Fibroblast of lung (primary cell): ENCODE results near the gene CRELD1. TPM values are rescaled to one million over a fixed set of nuclear protein-coding genes. Genes with fewer than 3 reads are reported as not detected.

Experiments used
- DNase-seq, 2 donors: peaks; one replicate each; pipeline versions ENCODE4 v3.0.0 to v3.0.0-alpha.2; 2010; ENCODE audit warnings: low read depth in 2 of 2
- H2AFZ ChIP-seq: 2 replicates; pipeline ENCODE4 v1.5.1; 2012; ENCODE audit warnings: low read length, control low read depth, inconsistent platforms
- H3K27ac ChIP-seq: 2 replicates; pipeline ENCODE4 v1.5.1; 2011; ENCODE audit warnings: low read length, control low read depth; ENCODE audit not compliant: insufficient read depth
- H3K27me3 ChIP-seq: 2 replicates; pipeline ENCODE4 v1.5.1; 2011; ENCODE audit warnings: mild to moderate bottlenecking, low read length; ENCODE audit not compliant: control insufficient read depth, insufficient read depth
- H3K36me3 ChIP-seq: 2 replicates; pipeline ENCODE4 v1.5.1; 2011; ENCODE audit warnings: low read length; ENCODE audit not compliant: control insufficient read depth, insufficient read depth
- H3K4me1 ChIP-seq: 2 replicates; pipeline ENCODE4 v1.5.1; 2011; ENCODE audit warnings: low read length; ENCODE audit not compliant: control insufficient read depth, insufficient read depth; ENCODE audit errors: extremely low read depth
- H3K4me2 ChIP-seq: 2 replicates; pipeline ENCODE4 v1.5.1; 2011; ENCODE audit warnings: low read length, control low read depth; ENCODE audit not compliant: insufficient read depth; ENCODE audit errors: extremely low read depth
- H3K4me3 ChIP-seq, 4 experiments: fragments of 200-600 bp in 1 of 4; sonication (generic) in 1 of 4; replicated peaks in 1 of 4; 2 replicates each; pipeline ENCODE4 v1.5.1; 2011 to 2016; ENCODE audit warnings: low read length in 4 of 4, low read depth in 3 of 4, mild to moderate bottlenecking in 3 of 4, control low read depth in 2 of 4, inconsistent platforms in 1 of 4, mixed read lengths in 1 of 4; ENCODE audit not compliant: insufficient read depth in 1 of 4; ENCODE audit errors: control extremely low read depth in 1 of 4
- H3K79me2 ChIP-seq: 2 replicates; pipeline ENCODE4 v1.5.1; 2012; ENCODE audit warnings: mild to moderate bottlenecking, low read length, inconsistent platforms; ENCODE audit not compliant: control insufficient read depth, insufficient read depth
- H3K9ac ChIP-seq: 2 replicates; pipeline ENCODE4 v1.5.1; 2011; ENCODE audit warnings: mild to moderate bottlenecking, low read length, control low read depth; ENCODE audit not compliant: insufficient read depth
- H3K9me3 ChIP-seq: 2 replicates; pipeline ENCODE4 v1.5.1; 2012; ENCODE audit warnings: low read depth, low read length; ENCODE audit not compliant: control insufficient read depth, insufficient read depth
- H4K20me1 ChIP-seq: 2 replicates; pipeline ENCODE4 v1.5.1; 2011; ENCODE audit warnings: low read length; ENCODE audit not compliant: control insufficient read depth, insufficient read depth; ENCODE audit errors: extremely low read depth
- CTCF ChIP-seq, 2 donors: IDR thresholded peaks in 1 of 2; conservative IDR thresholded peaks in 1 of 2; 1 replicate in 1 of 2; 2 replicates in 1 of 2; pipeline ENCODE4 v1.5.1; 2011 to 2012; ENCODE audit warnings: low read length in 2 of 2, control low read depth in 1 of 2, inconsistent platforms in 1 of 2, low read depth in 1 of 2, mild to moderate bottlenecking in 1 of 2
- EZH2 ChIP-seq: IDR thresholded peaks from 2 replicates; pipeline ENCODE4 v1.5.1; 2012; ENCODE audit warnings: low read length, control low read depth, mild to moderate bottlenecking; ENCODE audit errors: missing control alignments
- polyA plus RNA-seq, 2 donors: library from polyadenylated mRNA; depleted of rRNA in 1 of 2; stranded (reverse) in 1 of 2; unstranded in 1 of 2; fragments of >200 nt; gene quantifications; 2 replicates each; pipeline ENCODE4 v1.2.1, GENCODE V29; 2011 to 2012; ENCODE audit warnings: missing spikeins in 1 of 2
- total RNA-seq: library from RNA; depleted of rRNA; stranded (reverse); fragments of >200 nt; gene quantifications from 2 replicates; pipeline ENCODE4 v1.2.1, GENCODE V29; 2014

The CRELD1 gene
- total and polyA plus RNA-seq, 2 donors (not counting 1 experiment from before 2014, with no cell fraction given): 23.8 to 50.2 TPM

GRCh38 chr3:9914011-9914410, 19.6 kb upstream of the CRELD1 start:
- peaks cover 13% of the 10 kb centered on the region for H3K4me1 ChIP-seq
- H3K27me3 ChIP-seq: no peaks in the 10 kb centered on the region
- no peak for TF ChIP-seq CTCF (conservative IDR thresholded peaks at IDR 0.05 in 1 of 2, IDR thresholded peaks at IDR 0.05 in 1 of 2; ENCODE audit: low read depth in 1 of 2, low read length in 2 of 2)
- TF ChIP-seq EZH2: no peak
- no peak overlapping the region for H3K27ac ChIP-seq
- no peak for DNase-seq
- peaks cover 2% of the 10 kb centered on the region for H3K36me3 ChIP-seq
- H3K4me2 ChIP-seq: no peak overlapping the region
- no peak overlapping the region for H3K9ac ChIP-seq
- no peaks in the 10 kb centered on the region for H3K9me3 ChIP-seq
- H3K79me2 ChIP-seq: peaks cover 4% of the 10 kb centered on the region
- no peak overlapping the region for H3K4me3 ChIP-seq
- H2AFZ ChIP-seq: no peak overlapping the region
- H4K20me1 ChIP-seq: no peaks in the 10 kb centered on the region

GRCh38 chr3:9914559-9915253, 18.9 kb upstream of the CRELD1 start:
- peak overlapping the region; percentile 68 for H3K27ac ChIP-seq
- DNase-seq: no peak
- H4K20me1 ChIP-seq: no peaks in the 10 kb centered on the region
- H3K36me3 ChIP-seq: peaks cover 2% of the 10 kb centered on the region
- H3K27me3 ChIP-seq: no peaks in the 10 kb centered on the region
- peak overlapping the region; percentile 32 for H3K4me2 ChIP-seq
- peaks cover 13% of the 10 kb centered on the region for H3K4me1 ChIP-seq
- H3K4me3 ChIP-seq: peak overlapping the region in 1 of 4 experiments; percentile 56
- peaks cover 4% of the 10 kb centered on the region for H3K79me2 ChIP-seq
- no peak overlapping the region for H2AFZ ChIP-seq
- H3K9me3 ChIP-seq: no peaks in the 10 kb centered on the region
- H3K9ac ChIP-seq: no peak overlapping the region
- no peak for TF ChIP-seq CTCF (conservative IDR thresholded peaks at IDR 0.05 in 1 of 2, IDR thresholded peaks at IDR 0.05 in 1 of 2; ENCODE audit: low read depth in 1 of 2, low read length in 2 of 2)
- no peak for TF ChIP-seq EZH2

DNA sequence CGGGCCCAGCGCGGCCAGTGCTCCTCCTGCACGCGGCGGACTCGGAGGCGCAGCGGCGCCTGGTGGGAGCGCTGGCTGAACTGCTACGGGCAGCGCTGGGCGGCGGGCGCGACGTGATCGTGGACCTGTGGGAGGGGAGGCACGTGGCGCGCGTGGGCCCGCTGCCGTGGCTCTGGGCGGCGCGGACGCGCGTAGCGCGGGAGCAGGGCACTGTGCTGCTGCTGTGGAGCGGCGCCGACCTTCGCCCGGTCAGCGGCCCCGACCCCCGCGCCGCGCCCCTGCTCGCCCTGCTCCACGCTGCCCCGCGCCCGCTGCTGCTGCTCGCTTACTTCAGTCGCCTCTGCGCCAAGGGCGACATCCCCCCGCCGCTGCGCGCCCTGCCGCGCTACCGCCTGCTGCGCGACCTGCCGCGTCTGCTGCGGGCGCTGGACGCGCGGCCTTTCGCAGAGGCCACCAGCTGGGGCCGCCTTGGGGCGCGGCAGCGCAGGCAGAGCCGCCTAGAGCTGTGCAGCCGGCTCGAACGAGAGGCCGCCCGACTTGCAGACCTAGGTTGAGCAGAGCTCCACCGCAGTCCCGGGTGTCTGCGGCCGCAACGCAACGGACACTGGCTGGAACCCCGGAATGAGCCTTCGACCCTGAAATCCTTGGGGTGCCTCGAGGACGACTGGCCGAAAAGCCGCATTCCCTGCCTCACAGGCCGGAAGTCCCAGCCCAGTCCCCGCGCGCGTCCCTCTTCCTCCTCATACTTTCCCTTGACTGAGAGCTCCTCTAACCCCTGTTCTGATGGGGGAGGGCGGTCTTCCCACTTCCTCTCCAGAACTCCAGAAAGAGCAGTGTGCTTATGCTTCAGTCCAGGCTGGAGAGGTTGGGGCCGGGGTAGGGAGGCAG, 18.1 kb upstream of the CRELD1 start:
- H3K79me2 ChIP-seq: peaks cover 4% of the 10 kb centered on the region
- no peak for TF ChIP-seq EZH2
- peak; percentile 38 to 54 for TF ChIP-seq CTCF (conservative IDR thresholded peaks at IDR 0.05 in 1 of 2, IDR thresholded peaks at IDR 0.05 in 1 of 2; ENCODE audit: low read depth in 1 of 2, low read length in 2 of 2)
- no peaks in the 10 kb centered on the region for H3K9me3 ChIP-seq
- H4K20me1 ChIP-seq: no peaks in the 10 kb centered on the region
- H3K4me2 ChIP-seq: peak overlapping the region; percentile 95
- H3K9ac ChIP-seq: peak overlapping the region; percentile 69
- peak overlapping the region; percentile 89 for H2AFZ ChIP-seq
- peaks cover 13% of the 10 kb centered on the region for H3K4me1 ChIP-seq
- peaks cover 3% of the 10 kb centered on the region for H3K36me3 ChIP-seq
- H3K4me3 ChIP-seq: peak overlapping the region; percentile 43 to 56 (median 48)
- DNase-seq: peak; percentile 59
- no peaks in the 10 kb centered on the region for H3K27me3 ChIP-seq
- peak overlapping the region; percentile 68 for H3K27ac ChIP-seq
